ENCODE measurements around the gene IGHMBP2. TPM values are rescaled to one million over a fixed set of nuclear protein-coding genes. Genes with fewer than 3 reads are reported as not detected.

IGHMBP2 gene
- total RNA-seq, 5 donors from 2014 or later (not counting 1 experiment from before 2014, with no cell fraction given): 33.5 to 59.8 (median 37.0) TPM

- no peaks in the 10 kb centered on the region for H3K4me1 ChIP-seq (ENCODE audit: control insufficient read depth in 1 of 2, extremely low read depth in 1 of 2, insufficient read depth in 2 of 2, low read length in 2 of 2)
- ATAC-seq (replicated peaks in 1 of 4) (no peak), DNase-seq (no peak)
- H3K27ac Mint-ChIP-seq: no peak overlapping the region
- H3K27me3 ChIP-seq (replicated peaks in 1 of 2; ENCODE audit: control insufficient read depth in 2 of 2, extremely low read depth in 1 of 2, insufficient read depth in 2 of 2, low read length in 1 of 2): no peaks in the 10 kb centered on the region
- H3K9me3 Mint-ChIP-seq: peaks cover 7 to 16% (median 13%) of the 10 kb centered on the region in 3 donors
- POLR2A ChIA-PET: no interaction called here
- H3K4me3 Mint-ChIP-seq: no peak overlapping the region
- CTCF ChIA-PET: no interaction called here
- H3K36me3 Mint-ChIP-seq: peaks cover 76% of the 10 kb centered on the region
- WGBS (ENCODE audit: insufficient coverage): 92% methylated on average over 7 of the region's 10 CpGs
- H3K27ac ChIP-seq (ENCODE audit: low read length): no peak overlapping the region
- H3K36me3 ChIP-seq (ENCODE audit: control insufficient read depth in 2 of 2, extremely low read depth in 1 of 2, insufficient read depth in 1 of 2, low read length in 1 of 2): peaks cover 19 to 62% of the 10 kb centered on the region in 2 donors
- H3K4me3 ChIP-seq (ENCODE audit: control insufficient read depth in 1 of 2, extremely low read depth in 1 of 2, low read length in 1 of 2): no peak overlapping the region
- H3K4me1 Mint-ChIP-seq: peaks cover 0 to 9% (median 0%) of the 10 kb centered on the region in 3 donors
- H3K9me3 ChIP-seq: no peaks in the 10 kb centered on the region
- no peaks in the 10 kb centered on the region for H3K27me3 Mint-ChIP-seq
These were observed 20.6 kb downstream of the IGHMBP2 start for GRCh38 chr11:68924073-68924925.

DNA sequence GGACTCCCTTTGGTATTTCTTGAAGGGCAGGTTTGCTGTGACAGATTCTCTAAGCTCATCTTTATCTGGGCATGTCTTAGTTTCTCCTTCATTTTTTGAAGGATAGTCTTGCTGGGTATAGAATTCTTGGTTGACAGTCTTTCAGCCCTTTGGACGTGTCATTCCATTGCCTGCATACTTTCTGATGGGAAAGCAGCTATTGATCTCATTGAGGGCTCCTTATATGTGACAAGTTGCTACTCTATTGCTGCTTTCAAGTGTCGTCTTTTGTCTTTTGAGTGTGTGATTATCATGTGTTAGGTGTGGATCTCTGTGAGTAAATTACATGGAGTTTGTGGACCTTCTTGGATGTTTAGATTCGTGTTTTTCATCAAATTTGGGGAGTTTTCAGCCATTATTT lies 21.9 kb downstream of the IGHMBP2 start:
- Mint-ChIP-seq H3K9me3 (peaks cover 7 to 16% (median 13%) of the 10 kb centered on the region in 3 donors), H3K27me3 (no peaks in the 10 kb centered on the region), H3K4me3 (no peak overlapping the region), H3K4me1 (no peaks in the 10 kb centered on the region), H3K27ac (no peak overlapping the region), H3K36me3 (peaks cover 77% of the 10 kb centered on the region)
- Histone ChIP-seq H3K9me3 (no peaks in the 10 kb centered on the region), H3K4me3 (ENCODE audit: control insufficient read depth in 1 of 2, extremely low read depth in 1 of 2, low read length in 1 of 2) (no peak overlapping the region), H3K36me3 (ENCODE audit: control insufficient read depth in 2 of 2, extremely low read depth in 1 of 2, insufficient read depth in 1 of 2, low read length in 1 of 2) (peaks cover 28 to 69% of the 10 kb centered on the region in 2 donors), H3K4me1 (ENCODE audit: control insufficient read depth in 1 of 2, extremely low read depth in 1 of 2, insufficient read depth in 2 of 2, low read length in 2 of 2) (no peaks in the 10 kb centered on the region), H3K27me3 (replicated peaks in 1 of 2; ENCODE audit: control insufficient read depth in 2 of 2, extremely low read depth in 1 of 2, insufficient read depth in 2 of 2, low read length in 1 of 2) (no peaks in the 10 kb centered on the region), H3K27ac (ENCODE audit: low read length) (no peak overlapping the region)
- no peak for ATAC-seq (replicated peaks in 1 of 4)
- WGBS (ENCODE audit: insufficient coverage): 100% methylated on average over 1 of the region's 3 CpGs
- ChIA-PET CTCF (no interaction called here), POLR2A (no interaction called here)
- DNase-seq: no peak

DNA sequence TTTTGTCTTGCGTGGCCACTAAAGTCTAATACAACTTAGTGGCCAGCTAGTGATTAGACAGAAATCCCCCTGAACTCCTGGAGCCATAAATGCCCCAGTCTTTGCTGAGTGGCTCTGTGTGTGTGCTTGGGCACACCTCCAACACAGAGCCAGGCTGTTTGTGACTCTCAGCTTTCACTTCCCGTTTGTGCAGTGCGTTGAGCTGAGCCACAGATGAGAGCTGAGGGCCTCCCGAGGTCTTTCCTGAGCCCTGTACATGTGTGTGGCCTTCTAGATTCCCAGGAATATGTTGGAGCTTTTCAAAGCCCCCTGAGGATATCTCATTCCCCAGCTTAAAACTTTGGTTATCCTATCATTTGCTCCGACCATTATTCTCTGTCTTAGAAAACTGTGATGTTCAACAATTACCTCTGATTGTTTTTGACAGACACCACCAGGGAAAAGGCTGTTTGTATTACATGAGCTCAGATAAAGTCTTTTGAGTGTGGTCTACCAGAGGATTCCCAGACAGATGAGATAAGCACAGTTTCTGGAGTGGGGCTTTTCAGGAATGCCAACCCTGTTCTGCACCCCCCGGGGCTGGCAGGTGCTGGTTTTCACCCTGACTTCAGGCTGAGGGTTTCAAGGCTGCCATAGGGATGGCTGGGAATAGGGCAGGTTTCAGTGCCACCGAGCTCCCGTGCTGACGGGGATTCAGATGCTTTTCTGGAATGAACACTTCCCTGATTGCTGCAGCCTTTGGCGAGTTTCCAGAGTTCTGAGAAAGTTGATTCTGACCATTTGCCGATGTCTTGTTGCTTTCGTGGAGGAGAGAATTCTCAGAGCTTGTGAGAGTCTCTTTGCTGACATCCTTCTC lies 23.8 kb downstream of the IGHMBP2 start:
- ChIA-PET CTCF (no interaction called here), POLR2A (interaction anchor here in 1 of 2 donors (0.9 kb wide), 1 partner anchor 37 kb away, joined by 3 read pairs; no protein-coding TSS in a partner anchor)
- Histone ChIP-seq H3K4me1 (ENCODE audit: control insufficient read depth in 1 of 2, extremely low read depth in 1 of 2, insufficient read depth in 2 of 2, low read length in 2 of 2) (no peaks in the 10 kb centered on the region), H3K4me3 (ENCODE audit: control insufficient read depth in 1 of 2, extremely low read depth in 1 of 2, low read length in 1 of 2) (no peak overlapping the region), H3K9me3 (no peaks in the 10 kb centered on the region), H3K27me3 (replicated peaks in 1 of 2; ENCODE audit: control insufficient read depth in 2 of 2, extremely low read depth in 1 of 2, insufficient read depth in 2 of 2, low read length in 1 of 2) (no peaks in the 10 kb centered on the region), H3K27ac (ENCODE audit: low read length) (no peak overlapping the region), H3K36me3 (ENCODE audit: control insufficient read depth in 2 of 2, extremely low read depth in 1 of 2, insufficient read depth in 1 of 2, low read length in 1 of 2) (peaks cover 28 to 68% of the 10 kb centered on the region in 2 donors)
- no peaks in the 10 kb centered on the region for H3K4me1 Mint-ChIP-seq
- no peak overlapping the region for H3K4me3 Mint-ChIP-seq
- H3K27me3 Mint-ChIP-seq: no peaks in the 10 kb centered on the region
- H3K36me3 Mint-ChIP-seq: peaks cover 75% of the 10 kb centered on the region
- WGBS (ENCODE audit: insufficient coverage): 95% methylated on average over 11 of the region's 12 CpGs
- no peak overlapping the region for H3K27ac Mint-ChIP-seq
- DNase-seq: peak in 1 of 35 experiments; percentile 11
- ATAC-seq (replicated peaks in 1 of 4): no peak
- peaks cover 7 to 16% (median 13%) of the 10 kb centered on the region in 3 donors for H3K9me3 Mint-ChIP-seq

GRCh38 chr11:68928136-68928880 lies 24.6 kb downstream of the IGHMBP2 start:
- POLR2A ChIA-PET: interaction anchor here in 1 of 2 donors (0.9 kb wide), 1 partner anchor 38 kb away, joined by 3 read pairs; no protein-coding TSS in a partner anchor
- WGBS (ENCODE audit: insufficient coverage): 96% methylated on average over 4 of the region's 6 CpGs

DNA sequence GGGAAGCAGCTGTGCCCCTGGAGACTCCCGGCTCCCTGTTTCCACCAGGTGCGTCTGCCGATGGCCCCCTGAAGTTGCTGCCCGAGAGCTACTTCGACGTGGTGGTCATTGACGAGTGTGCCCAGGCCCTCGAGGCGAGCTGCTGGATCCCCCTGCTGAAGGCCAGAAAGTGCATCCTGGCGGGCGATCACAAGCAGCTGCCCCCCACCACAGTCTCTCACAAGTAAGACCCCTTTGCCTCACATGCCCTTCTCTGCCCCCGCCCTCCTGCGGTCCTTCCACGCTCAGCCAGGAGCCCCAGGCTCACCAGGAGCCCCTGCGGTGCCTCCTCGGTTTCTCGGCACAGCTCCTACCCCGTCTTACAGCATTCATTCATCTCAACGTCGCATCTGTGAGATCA lies 25.4 kb downstream of the IGHMBP2 start:
- CTCF ChIA-PET: no interaction called here
- DNase-seq: no peak

More at GRCh38 chr11:68928136-68928880, 24.6 kb downstream of the IGHMBP2 start:
- Mint-ChIP-seq H3K4me1 (no peaks in the 10 kb centered on the region), H3K9me3 (peaks cover 7 to 16% (median 13%) of the 10 kb centered on the region in 3 donors), H3K36me3 (peaks cover 69% of the 10 kb centered on the region), H3K27ac (no peak overlapping the region), H3K27me3 (no peaks in the 10 kb centered on the region), H3K4me3 (no peak overlapping the region)
- H3K27ac ChIP-seq (ENCODE audit: low read length): no peak overlapping the region
- CTCF ChIA-PET: no interaction called here
- H3K9me3 ChIP-seq: no peaks in the 10 kb centered on the region
- no peak for DNase-seq
- peaks cover 30 to 67% of the 10 kb centered on the region in 2 donors for H3K36me3 ChIP-seq (ENCODE audit: control insufficient read depth in 2 of 2, extremely low read depth in 1 of 2, insufficient read depth in 1 of 2, low read length in 1 of 2)
- H3K4me1 ChIP-seq (ENCODE audit: control insufficient read depth in 1 of 2, extremely low read depth in 1 of 2, insufficient read depth in 2 of 2, low read length in 2 of 2): no peaks in the 10 kb centered on the region
- H3K4me3 ChIP-seq (ENCODE audit: control insufficient read depth in 1 of 2, extremely low read depth in 1 of 2, low read length in 1 of 2): no peak overlapping the region
- no peaks in the 10 kb centered on the region for H3K27me3 ChIP-seq (replicated peaks in 1 of 2; ENCODE audit: control insufficient read depth in 2 of 2, extremely low read depth in 1 of 2, insufficient read depth in 2 of 2, low read length in 1 of 2)
- ATAC-seq (replicated peaks in 1 of 4): no peak

More for the DNA sequence above, 25.4 kb downstream of the IGHMBP2 start:
- no peak for ATAC-seq (replicated peaks in 1 of 4)
- H3K4me3 ChIP-seq (ENCODE audit: control insufficient read depth in 1 of 2, extremely low read depth in 1 of 2, low read length in 1 of 2): no peak overlapping the region
- Mint-ChIP-seq H3K27ac (no peak overlapping the region), H3K4me1 (no peaks in the 10 kb centered on the region), H3K9me3 (peaks cover 7 to 13% (median 11%) of the 10 kb centered on the region in 3 donors), H3K27me3 (no peaks in the 10 kb centered on the region), H3K4me3 (no peak overlapping the region), H3K36me3 (peaks cover 61% of the 10 kb centered on the region)
- POLR2A ChIA-PET: no interaction called here
- H3K4me1 ChIP-seq (ENCODE audit: control insufficient read depth in 1 of 2, extremely low read depth in 1 of 2, insufficient read depth in 2 of 2, low read length in 2 of 2): no peaks in the 10 kb centered on the region
- H3K9me3 ChIP-seq: no peaks in the 10 kb centered on the region
- 99% methylated on average over 20 of the region's 20 CpGs for WGBS (ENCODE audit: insufficient coverage)
- H3K27me3 ChIP-seq (replicated peaks in 1 of 2; ENCODE audit: control insufficient read depth in 2 of 2, extremely low read depth in 1 of 2, insufficient read depth in 2 of 2, low read length in 1 of 2): no peaks in the 10 kb centered on the region
- peaks cover 31 to 68% of the 10 kb centered on the region in 2 donors for H3K36me3 ChIP-seq (ENCODE audit: control insufficient read depth in 2 of 2, extremely low read depth in 1 of 2, insufficient read depth in 1 of 2, low read length in 1 of 2)
- no peak overlapping the region for H3K27ac ChIP-seq (ENCODE audit: low read length)

All from T-cell (primary cell).